ENCODE results near the gene CBLN2.
A peak's percentile ranks its signal among the peaks of the same experiment; 100 is the strongest.

Gene CBLN2

GRCh38 chr18:72544092-72544886 lies at the start of gene CBLN2:
Gene CBLN2 (minus strand): TSS chr18:72544342. CDS start chr18:72542160, 2,182 bp downstream.
- peak; percentile 89 for DNase-seq

- no peak for DNase-seq
Observed at GRCh38 chr18:72588360-72588759, 44.2 kb upstream of the CBLN2 start.

- DNase-seq = no peak
Observed at GRCh38 chr18:72584787-72585186, 40.6 kb upstream of the CBLN2 start.

- DNase-seq = no peak
Observed at GRCh38 chr18:72581976-72582375, 37.8 kb upstream of the CBLN2 start.

GRCh38 chr18:72572896-72573295 lies 28.8 kb upstream of the CBLN2 start:
- no peak for DNase-seq

- no peak for DNase-seq
Observed at GRCh38 chr18:72566290-72566689, 22.1 kb upstream of the CBLN2 start.

GRCh38 chr18:72555968-72556367 lies 11.8 kb upstream of the CBLN2 start:
- DNase-seq = no peak

- no peak for DNase-seq
Observed at GRCh38 chr18:72555101-72555500, 11.0 kb upstream of the CBLN2 start.

- no peak for DNase-seq
Observed at GRCh38 chr18:72543357-72544055, 636 bp downstream of the CBLN2 start.

- DNase-seq = peak; percentile 62
Observed at GRCh38 chr18:72542984-72543356, 1.2 kb downstream of the CBLN2 start.

- DNase-seq = no peak
Observed at GRCh38 chr18:72542342-72542741, 1.8 kb downstream of the CBLN2 start.

GRCh38 chr18:72541871-72542332 lies 2.2 kb downstream of the CBLN2 start:
- DNase-seq = peak; percentile 83

- no peak for DNase-seq
Observed at GRCh38 chr18:72539901-72540300, 4.2 kb downstream of the CBLN2 start.

- no peak for DNase-seq
Observed at GRCh38 chr18:72530622-72531021, 13.5 kb downstream of the CBLN2 start.

GRCh38 chr18:72504866-72505265 lies 39.3 kb downstream of the CBLN2 start:
- peak; percentile 77 for DNase-seq

- DNase-seq = no peak
Observed at GRCh38 chr18:72502671-72503431, 41.3 kb downstream of the CBLN2 start.

GRCh38 chr18:72492497-72492896 lies 51.6 kb downstream of the CBLN2 start:
- no peak for DNase-seq
